Liver (tissue), 9 donors: Measurements from ENCODE around the gene LRRC70. TPM values are rescaled to one million over a fixed set of nuclear protein-coding genes. Genes with fewer than 3 reads are reported as not detected.

Experiments
- DNase-seq: peaks from one replicate; pipeline ENCODE4 v3.0.0-alpha.2; 2017; ENCODE audit warnings: low spot score
- H3K27ac ChIP-seq, 2 donors: one replicate each; pipeline ENCODE4 v1.7.0; 2013; ENCODE audit warnings: inconsistent platforms in 2 of 2, low read length in 2 of 2, control low read depth in 1 of 2, low read depth in 1 of 2, mild to moderate bottlenecking in 1 of 2
- H3K27me3 ChIP-seq, 4 donors: one replicate each; pipeline versions ENCODE4 v1.6.1 to v1.7.0; 2013; ENCODE audit warnings: low read length in 3 of 4, inconsistent platforms in 1 of 4, mild to moderate bottlenecking in 1 of 4, moderate library complexity in 1 of 4; ENCODE audit not compliant: control insufficient read depth in 4 of 4, insufficient read depth in 4 of 4
- H3K36me3 ChIP-seq, 4 donors: one replicate each; pipeline versions ENCODE4 v1.6.1 to v1.7.0; 2013; ENCODE audit warnings: low read length in 3 of 4, mild to moderate bottlenecking in 3 of 4, low read depth in 1 of 4, moderate library complexity in 1 of 4; ENCODE audit not compliant: control insufficient read depth in 4 of 4, insufficient read depth in 3 of 4
- H3K4me1 ChIP-seq, 4 donors: one replicate each; pipeline versions ENCODE4 v1.6.1 to v1.7.0; 2013; ENCODE audit warnings: low read length in 3 of 4, mild to moderate bottlenecking in 3 of 4, moderate library complexity in 1 of 4; ENCODE audit not compliant: control insufficient read depth in 4 of 4, insufficient read depth in 4 of 4
- H3K4me3 ChIP-seq, 3 donors: one replicate each; pipeline versions ENCODE4 v1.6.1 to v1.7.0; 2013; ENCODE audit warnings: low read length in 3 of 3, control low read depth in 1 of 3, low read depth in 1 of 3, mild to moderate bottlenecking in 1 of 3
- H3K9ac ChIP-seq, 2 donors: one replicate each; pipeline ENCODE4 v1.7.0; 2013; ENCODE audit warnings: low read length in 2 of 2, mild to moderate bottlenecking in 2 of 2, moderate library complexity in 2 of 2, control low read depth in 1 of 2, low read depth in 1 of 2
- H3K9me3 ChIP-seq, 4 donors: one replicate each; pipeline versions ENCODE4 v1.6.1 to v1.7.0; 2013; ENCODE audit warnings: low read length in 3 of 4; ENCODE audit not compliant: control insufficient read depth in 4 of 4
- FOXA1 ChIP-seq: IDR thresholded peaks from 2 replicates; pipeline ENCODE4 v1.6.1; 2016; ENCODE audit warnings: antibody characterized with exemption
- FOXA2 ChIP-seq: IDR thresholded peaks from 2 replicates; pipeline ENCODE4 v1.6.1; 2016; ENCODE audit warnings: antibody characterized with exemption
- GABPA ChIP-seq, 2 donors: IDR thresholded peaks in 1 of 2; conservative IDR thresholded peaks in 1 of 2; 2 replicates each; pipeline ENCODE4 v1.6.1; 2016; ENCODE audit warnings: antibody characterized with exemption in 2 of 2, mild to moderate bottlenecking in 1 of 2, moderate library complexity in 1 of 2
- HNF4A ChIP-seq, 2 donors: conservative IDR thresholded peaks; 2 replicates each; pipeline ENCODE4 v1.6.1; 2016; ENCODE audit warnings: antibody characterized with exemption in 2 of 2, mild to moderate bottlenecking in 2 of 2
- HNF4G ChIP-seq: IDR thresholded peaks from 2 replicates; pipeline ENCODE4 v1.6.1; 2016; ENCODE audit warnings: antibody characterized with exemption
- JUND ChIP-seq, 2 donors: IDR thresholded peaks; 2 replicates each; pipeline ENCODE4 v1.6.1; 2016; ENCODE audit warnings: antibody characterized with exemption in 2 of 2
- NR2F2 ChIP-seq: IDR thresholded peaks from 2 replicates; pipeline ENCODE4 v1.6.1; 2016; ENCODE audit warnings: antibody characterized with exemption
- RAD21 ChIP-seq, 2 donors: IDR thresholded peaks; 2 replicates each; pipeline ENCODE4 v1.6.1; 2016; ENCODE audit warnings: antibody characterized with exemption in 2 of 2, mild to moderate bottlenecking in 2 of 2
- RXRA ChIP-seq, 2 donors: IDR thresholded peaks; 2 replicates each; pipeline ENCODE4 v1.6.1; 2017 to 2018; ENCODE audit warnings: antibody characterized with exemption in 2 of 2, mild to moderate bottlenecking in 1 of 2
- SP1 ChIP-seq: IDR thresholded peaks from 2 replicates; pipeline ENCODE4 v1.6.1; 2018; ENCODE audit warnings: antibody characterized with exemption, mild to moderate bottlenecking
- TAF1 ChIP-seq: conservative IDR thresholded peaks from 2 replicates; pipeline ENCODE4 v1.6.1; 2016; ENCODE audit warnings: antibody characterized with exemption, mild to moderate bottlenecking
- YY1 ChIP-seq: IDR thresholded peaks from 2 replicates; pipeline ENCODE4 v1.6.1; 2016; ENCODE audit warnings: antibody characterized with exemption, mild to moderate bottlenecking
- WGBS: extraction: QIAGEN DNeasy Blood & Tissue Kit; methylation state at CpG from one replicate; pipeline ENCODE4 v1.1.7; 2013; 5-methylcytosine and 5-hydroxymethylcytosine counted together
- polyA plus RNA-seq, 2 donors: library from polyadenylated mRNA; stranded (reverse) in 1 of 2; unstranded in 1 of 2; fragments of 200-250 nt in 1 of 2; fragments of >200 nt in 1 of 2; fragmentation: Nextera tagmentation in 1 of 2; extraction: Ambion mirVana in 1 of 2; gene quantifications; one replicate each; pipeline versions ENCODE4 v1.2.1 to v1.2.3, GENCODE V29; 2013 to 2015
- total RNA-seq, 2 donors: library from RNA; depleted of rRNA; stranded (reverse); fragments of >200 nt; gene quantifications; one replicate each; pipeline ENCODE4 v1.2.3, GENCODE V29; 2014
- TF ChIP-seq, protein P1 (sequence below): IDR thresholded peaks from 2 replicates; pipeline ENCODE4 v1.6.1; 2016; ENCODE audit warnings: antibody characterized with exemption
- TF ChIP-seq, protein P2 (sequence below): fragments of 150-350 bp; IDR thresholded peaks from 2 replicates; pipeline ENCODE4 v1.5.1; 2017; ENCODE audit warnings: improper control_type of control experiment, low read depth, low read length; ENCODE audit not compliant: missing input control
- TF ChIP-seq, protein P3 (sequence below): IDR thresholded peaks from 2 replicates; pipeline ENCODE4 v1.6.1; 2016; ENCODE audit warnings: antibody characterized with exemption, mild to moderate bottlenecking
- TF ChIP-seq, protein P4 (sequence below): IDR thresholded peaks from 2 replicates; pipeline ENCODE4 v1.6.1; 2016; ENCODE audit warnings: antibody characterized with exemption
- TF ChIP-seq, protein P5 (sequence below): IDR thresholded peaks from 2 replicates; pipeline ENCODE4 v1.6.1; 2016; ENCODE audit warnings: antibody characterized with exemption
- donor health status: healthy.
- donor health status: healthy.
- donor health status: healthy.
- donor health status: healthy.
- donor health status: healthy.

The LRRC70 gene
- total and polyA plus RNA-seq, 4 donors = 0.66 to 2.8 (median 1.7) TPM

DNA sequence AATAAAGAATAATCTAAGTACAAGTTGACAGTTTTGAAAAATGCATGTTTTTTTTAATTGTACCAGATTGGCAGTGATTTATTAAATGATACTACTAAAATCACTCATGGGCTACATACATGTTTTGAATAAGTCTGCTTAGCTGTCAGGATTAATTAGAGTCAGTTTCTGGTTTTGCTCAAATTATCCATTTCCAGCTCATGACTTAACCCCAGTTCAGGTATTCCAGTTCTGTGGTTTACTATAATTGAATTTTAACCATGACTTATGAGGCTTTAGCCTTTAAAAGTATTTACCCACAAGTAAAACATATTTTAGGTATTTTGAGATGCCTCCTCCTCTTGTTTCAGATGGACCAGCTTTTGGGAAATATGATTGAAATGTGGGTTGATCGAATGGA lies 17.8 kb upstream of the LRRC70 start:
- no peaks in the 10 kb centered on the region for H3K9me3 ChIP-seq
- peaks cover 0 to 4% (median 2%) of the 10 kb centered on the region in 4 donors for H3K36me3 ChIP-seq
- no peak for TF ChIP-seq SP1
- TF ChIP-seq RXRA (IDR thresholded peaks at IDR 0.05) = no peak
- TF ChIP-seq, protein P1, sequence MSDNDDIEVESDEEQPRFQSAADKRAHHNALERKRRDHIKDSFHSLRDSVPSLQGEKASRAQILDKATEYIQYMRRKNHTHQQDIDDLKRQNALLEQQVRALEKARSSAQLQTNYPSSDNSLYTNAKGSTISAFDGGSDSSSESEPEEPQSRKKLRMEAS = no peak
- TF ChIP-seq, protein P2, sequence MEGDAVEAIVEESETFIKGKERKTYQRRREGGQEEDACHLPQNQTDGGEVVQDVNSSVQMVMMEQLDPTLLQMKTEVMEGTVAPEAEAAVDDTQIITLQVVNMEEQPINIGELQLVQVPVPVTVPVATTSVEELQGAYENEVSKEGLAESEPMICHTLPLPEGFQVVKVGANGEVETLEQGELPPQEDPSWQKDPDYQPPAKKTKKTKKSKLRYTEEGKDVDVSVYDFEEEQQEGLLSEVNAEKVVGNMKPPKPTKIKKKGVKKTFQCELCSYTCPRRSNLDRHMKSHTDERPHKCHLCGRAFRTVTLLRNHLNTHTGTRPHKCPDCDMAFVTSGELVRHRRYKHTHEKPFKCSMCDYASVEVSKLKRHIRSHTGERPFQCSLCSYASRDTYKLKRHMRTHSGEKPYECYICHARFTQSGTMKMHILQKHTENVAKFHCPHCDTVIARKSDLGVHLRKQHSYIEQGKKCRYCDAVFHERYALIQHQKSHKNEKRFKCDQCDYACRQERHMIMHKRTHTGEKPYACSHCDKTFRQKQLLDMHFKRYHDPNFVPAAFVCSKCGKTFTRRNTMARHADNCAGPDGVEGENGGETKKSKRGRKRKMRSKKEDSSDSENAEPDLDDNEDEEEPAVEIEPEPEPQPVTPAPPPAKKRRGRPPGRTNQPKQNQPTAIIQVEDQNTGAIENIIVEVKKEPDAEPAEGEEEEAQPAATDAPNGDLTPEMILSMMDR = no peak
- no peak for TF ChIP-seq HNF4G
- TF ChIP-seq YY1 = no peak
- TF ChIP-seq GABPA (IDR thresholded peaks at IDR 0.05 in 1 of 2, conservative IDR thresholded peaks at IDR 0.05 in 1 of 2) = no peak
- TF ChIP-seq, protein P3, sequence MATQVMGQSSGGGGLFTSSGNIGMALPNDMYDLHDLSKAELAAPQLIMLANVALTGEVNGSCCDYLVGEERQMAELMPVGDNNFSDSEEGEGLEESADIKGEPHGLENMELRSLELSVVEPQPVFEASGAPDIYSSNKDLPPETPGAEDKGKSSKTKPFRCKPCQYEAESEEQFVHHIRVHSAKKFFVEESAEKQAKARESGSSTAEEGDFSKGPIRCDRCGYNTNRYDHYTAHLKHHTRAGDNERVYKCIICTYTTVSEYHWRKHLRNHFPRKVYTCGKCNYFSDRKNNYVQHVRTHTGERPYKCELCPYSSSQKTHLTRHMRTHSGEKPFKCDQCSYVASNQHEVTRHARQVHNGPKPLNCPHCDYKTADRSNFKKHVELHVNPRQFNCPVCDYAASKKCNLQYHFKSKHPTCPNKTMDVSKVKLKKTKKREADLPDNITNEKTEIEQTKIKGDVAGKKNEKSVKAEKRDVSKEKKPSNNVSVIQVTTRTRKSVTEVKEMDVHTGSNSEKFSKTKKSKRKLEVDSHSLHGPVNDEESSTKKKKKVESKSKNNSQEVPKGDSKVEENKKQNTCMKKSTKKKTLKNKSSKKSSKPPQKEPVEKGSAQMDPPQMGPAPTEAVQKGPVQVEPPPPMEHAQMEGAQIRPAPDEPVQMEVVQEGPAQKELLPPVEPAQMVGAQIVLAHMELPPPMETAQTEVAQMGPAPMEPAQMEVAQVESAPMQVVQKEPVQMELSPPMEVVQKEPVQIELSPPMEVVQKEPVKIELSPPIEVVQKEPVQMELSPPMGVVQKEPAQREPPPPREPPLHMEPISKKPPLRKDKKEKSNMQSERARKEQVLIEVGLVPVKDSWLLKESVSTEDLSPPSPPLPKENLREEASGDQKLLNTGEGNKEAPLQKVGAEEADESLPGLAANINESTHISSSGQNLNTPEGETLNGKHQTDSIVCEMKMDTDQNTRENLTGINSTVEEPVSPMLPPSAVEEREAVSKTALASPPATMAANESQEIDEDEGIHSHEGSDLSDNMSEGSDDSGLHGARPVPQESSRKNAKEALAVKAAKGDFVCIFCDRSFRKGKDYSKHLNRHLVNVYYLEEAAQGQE = no peak
- no peak for TF ChIP-seq HNF4A (conservative IDR thresholded peaks at IDR 0.05)
- no peak for TF ChIP-seq TAF1
- no peak for TF ChIP-seq RAD21 (IDR thresholded peaks at IDR 0.05)

DNA sequence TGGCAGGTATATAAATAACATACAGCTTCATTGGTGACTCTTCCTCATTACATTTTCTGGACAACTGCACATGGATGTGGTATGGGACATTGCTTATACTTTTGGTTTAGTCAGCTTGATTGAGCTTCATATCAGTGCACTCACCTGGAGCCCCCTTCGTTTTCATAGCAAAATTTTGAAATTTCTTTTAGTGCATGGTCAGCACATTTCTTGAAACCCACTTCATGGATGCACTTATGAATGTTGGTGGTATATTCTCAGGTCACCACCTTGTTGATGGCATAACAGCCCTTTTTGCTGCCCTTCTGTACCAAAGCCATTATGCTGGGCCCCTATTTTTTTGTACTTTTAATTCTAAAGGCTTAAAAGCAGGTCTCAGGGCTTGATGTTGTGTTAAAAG lies 16.7 kb upstream of the LRRC70 start:
- Histone ChIP-seq H3K27me3 (no peaks in the 10 kb centered on the region), H3K9ac (no peak overlapping the region), H3K9me3 (no peaks in the 10 kb centered on the region), H3K4me3 (no peak overlapping the region), H3K27ac (no peak overlapping the region), H3K36me3 (peaks cover 0 to 7% (median 2%) of the 10 kb centered on the region in 4 donors), H3K4me1 (peaks cover 0 to 1% (median 0%) of the 10 kb centered on the region in 4 donors)
- DNase-seq = no peak
- TF ChIP-seq, protein P4, sequence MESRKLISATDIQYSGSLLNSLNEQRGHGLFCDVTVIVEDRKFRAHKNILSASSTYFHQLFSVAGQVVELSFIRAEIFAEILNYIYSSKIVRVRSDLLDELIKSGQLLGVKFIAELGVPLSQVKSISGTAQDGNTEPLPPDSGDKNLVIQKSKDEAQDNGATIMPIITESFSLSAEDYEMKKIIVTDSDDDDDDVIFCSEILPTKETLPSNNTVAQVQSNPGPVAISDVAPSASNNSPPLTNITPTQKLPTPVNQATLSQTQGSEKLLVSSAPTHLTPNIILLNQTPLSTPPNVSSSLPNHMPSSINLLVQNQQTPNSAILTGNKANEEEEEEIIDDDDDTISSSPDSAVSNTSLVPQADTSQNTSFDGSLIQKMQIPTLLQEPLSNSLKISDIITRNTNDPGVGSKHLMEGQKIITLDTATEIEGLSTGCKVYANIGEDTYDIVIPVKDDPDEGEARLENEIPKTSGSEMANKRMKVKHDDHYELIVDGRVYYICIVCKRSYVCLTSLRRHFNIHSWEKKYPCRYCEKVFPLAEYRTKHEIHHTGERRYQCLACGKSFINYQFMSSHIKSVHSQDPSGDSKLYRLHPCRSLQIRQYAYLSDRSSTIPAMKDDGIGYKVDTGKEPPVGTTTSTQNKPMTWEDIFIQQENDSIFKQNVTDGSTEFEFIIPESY = no peak
- TF ChIP-seq JUND (IDR thresholded peaks at IDR 0.05) = no peak
- TF ChIP-seq HNF4A (conservative IDR thresholded peaks at IDR 0.05) = no peak
- TF ChIP-seq, protein P2 = no peak
- TF ChIP-seq, protein P1 = no peak
- TF ChIP-seq, protein P3 = no peak
- TF ChIP-seq RAD21 (IDR thresholded peaks at IDR 0.05) = no peak
- no peak for TF ChIP-seq HNF4G
- no peak for TF ChIP-seq NR2F2
- TF ChIP-seq FOXA1 = no peak
- TF ChIP-seq, protein P5, sequence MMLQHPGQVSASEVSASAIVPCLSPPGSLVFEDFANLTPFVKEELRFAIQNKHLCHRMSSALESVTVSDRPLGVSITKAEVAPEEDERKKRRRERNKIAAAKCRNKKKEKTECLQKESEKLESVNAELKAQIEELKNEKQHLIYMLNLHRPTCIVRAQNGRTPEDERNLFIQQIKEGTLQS = no peak
- TF ChIP-seq FOXA2 = no peak
- TF ChIP-seq SP1 = no peak
- no peak for TF ChIP-seq GABPA (IDR thresholded peaks at IDR 0.05 in 1 of 2, conservative IDR thresholded peaks at IDR 0.05 in 1 of 2)
- TF ChIP-seq YY1 = no peak
- WGBS = 95% methylated on average over 1 of the region's 1 CpG

More for the DNA sequence above, 17.8 kb upstream of the LRRC70 start:
- 97% methylated on average over 1 of the region's 1 CpG for WGBS
- no peak for DNase-seq
- H3K4me1 ChIP-seq = no peaks in the 10 kb centered on the region
- H3K27me3 ChIP-seq = no peaks in the 10 kb centered on the region
- no peak overlapping the region for H3K4me3 ChIP-seq
- H3K9ac ChIP-seq = no peak overlapping the region
- H3K27ac ChIP-seq = no peak overlapping the region
